B cell (primary cell): ENCODE results near the gene DKK1. TPM values are rescaled to one million over a fixed set of nuclear protein-coding genes. Genes with fewer than 3 reads are reported as not detected.

ENCODE experiments used
- ATAC-seq: fragments of 200-7000 bp; cut with Tn5 transposase; one replicate; pipeline ENCODE4 v1.10.0; 2021; ENCODE audit warnings: low read depth, mild to moderate bottlenecking, moderate number of reproducible peaks, moderate library complexity
- CTCF ChIA-PET: fragments of 350-600 bp; sonication (Branson Sonifier 250); formaldehyde crosslinking; loops from one replicate; lab custom pipeline; 2021; ENCODE audit warnings: antibody characterized with exemption, inconsistent platforms; lab: Charles Lee
- POLR2A ChIA-PET: fragments of 350-600 bp; sonication (Branson Sonifier 250); formaldehyde crosslinking; loops from one replicate; lab custom pipeline; 2021; ENCODE audit warnings: antibody characterized with exemption; lab: Charles Lee
- DNase-seq: peaks from one replicate; pipeline ENCODE4 v3.0.0; 2013
- H2AFZ ChIP-seq: 2 replicates; pipeline ENCODE4 v1.6.1; 2012; ENCODE audit warnings: mild to moderate bottlenecking, low read depth, low read length; ENCODE audit not compliant: insufficient read depth, poor library complexity, severe bottlenecking
- H3K27ac ChIP-seq, 2 donors: 1 replicate in 1 of 2; 2 replicates in 1 of 2; pipeline ENCODE4 v1.5.1; 2012 to 2013; ENCODE audit warnings: low read length in 2 of 2, mild to moderate bottlenecking in 2 of 2, moderate library complexity in 1 of 2
- H3K27me3 ChIP-seq, 4 experiments: fragments of 200-600 bp in 1 of 4; sonication (generic) in 1 of 4; replicated peaks in 1 of 4; 1 replicate in 2 of 4; 2 replicates in 2 of 4; pipeline versions ENCODE4 v1.6.1 to v1.7.0; 2013 to 2016; ENCODE audit warnings: low read length in 3 of 4, mild to moderate bottlenecking in 2 of 4, mixed read lengths in 1 of 4, moderate library complexity in 1 of 4; ENCODE audit not compliant: insufficient read depth in 4 of 4, control insufficient read depth in 3 of 4; ENCODE audit errors: control extremely low read depth in 1 of 4
- H3K36me3 ChIP-seq, 2 experiments: replicated peaks in 1 of 2; 1 replicate in 1 of 2; 2 replicates in 1 of 2; pipeline versions ENCODE4 v1.6.1 to v1.7.1; 2013; ENCODE audit warnings: low read length in 1 of 2; ENCODE audit not compliant: insufficient read depth in 2 of 2, control insufficient read depth in 1 of 2; ENCODE audit errors: control extremely low read depth in 1 of 2, extremely low read depth in 1 of 2
- H3K4me1 ChIP-seq, 2 donors: fragments of 200-600 bp in 1 of 2; sonication (generic) in 1 of 2; 1 replicate in 1 of 2; 2 replicates in 1 of 2; pipeline versions ENCODE4 v1.5.1 to v1.6.1; 2013 to 2017; ENCODE audit warnings: low read length in 2 of 2; ENCODE audit not compliant: control insufficient read depth in 2 of 2, insufficient read depth in 2 of 2
- H3K4me2 ChIP-seq: replicated peaks from 2 replicates; pipeline ENCODE3; 2012; ENCODE audit warnings: mild to moderate bottlenecking, low read depth, low read length; ENCODE audit not compliant: poor library complexity, severe bottlenecking
- H3K4me3 ChIP-seq, 5 experiments: fragments of 200-600 bp in 1 of 5; sonication (generic) in 1 of 5; 1 replicate in 3 of 5; 2 replicates in 2 of 5; pipeline versions ENCODE4 v1.5.1 to v1.7.0; 2011 to 2016; ENCODE audit warnings: low read length in 4 of 5, mild to moderate bottlenecking in 4 of 5, low read depth in 2 of 5, control low read depth in 1 of 5, moderate library complexity in 1 of 5; ENCODE audit not compliant: insufficient read depth in 1 of 5; ENCODE audit errors: control extremely low read depth in 1 of 5, extremely low read depth in 1 of 5
- H3K79me2 ChIP-seq: fragments of 200-600 bp; sonication (generic); one replicate; pipeline ENCODE4 v1.6.0; 2016; ENCODE audit warnings: low read length; ENCODE audit not compliant: control insufficient read depth, insufficient read depth
- H3K9ac ChIP-seq: fragments of 200-600 bp; sonication (generic); 2 replicates; pipeline ENCODE4 v1.6.1; 2017; ENCODE audit warnings: mild to moderate bottlenecking, low read length, moderate library complexity
- H3K9me3 ChIP-seq, 3 donors: one replicate each; pipeline versions ENCODE4 v1.6.1 to v1.7.1; 2013; ENCODE audit warnings: low read length in 2 of 3; ENCODE audit not compliant: control insufficient read depth in 2 of 3, insufficient read depth in 1 of 3; ENCODE audit errors: control extremely low read depth in 1 of 3
- H4K20me1 ChIP-seq: 2 replicates; pipeline ENCODE4 v1.6.0; 2012; ENCODE audit warnings: mild to moderate bottlenecking, low read length; ENCODE audit not compliant: insufficient read depth, control insufficient read depth, poor library complexity, severe bottlenecking
- H3K27ac Mint-ChIP-seq: one replicate; pipeline ENCODE4 v1.8.0; 2021; ENCODE audit warnings: mixed read lengths
- H3K27me3 Mint-ChIP-seq: one replicate; pipeline ENCODE4 v1.8.0; 2021; ENCODE audit warnings: mixed read lengths
- H3K4me1 Mint-ChIP-seq: one replicate; pipeline ENCODE4 v1.8.0; 2021; ENCODE audit warnings: mixed read lengths
- H3K4me3 Mint-ChIP-seq: one replicate; pipeline ENCODE4 v1.8.0; 2021; ENCODE audit warnings: mixed read lengths
- H3K9me3 Mint-ChIP-seq: one replicate; pipeline ENCODE4 v1.8.0; 2022; ENCODE audit warnings: mixed read lengths; ENCODE audit not compliant: insufficient read depth
- EZH2 ChIP-seq: IDR thresholded peaks from 2 replicates; pipeline ENCODE4 v1.6.1; 2012; ENCODE audit warnings: borderline replicate concordance, low read depth, mild to moderate bottlenecking, moderate library complexity, low read length; ENCODE audit not compliant: insufficient read depth, poor library complexity, severe bottlenecking
- WGBS: methylation state at CpG from one replicate; pipeline ENCODE4 v1.1.5; 2013; ENCODE audit warnings: missing lambda C conversion rate; ENCODE audit not compliant: insufficient coverage; 5-methylcytosine and 5-hydroxymethylcytosine counted together
- intact Hi-C: fragments of 100-400 bp; cut with micrococcal nuclease; formaldehyde crosslinking; loops from one replicate; pipeline ENCODE4 v1.10.0; 2022
- polyA plus RNA-seq: library from polyadenylated mRNA; depleted of rRNA; stranded (reverse); fragments of >200 nt; gene quantifications from 2 replicates; pipeline ENCODE4 v1.2.3, GENCODE V29; 2012
- total RNA-seq, 2 donors: library from RNA; stranded (reverse); fragments of 120-200 nt in 1 of 2; gene quantifications; 1 replicate in 1 of 2; 2 replicates in 1 of 2; pipeline versions ENCODE4 v1.2.3 to v1.2.4, GENCODE V29; 2013 to 2022
- TF ChIP-seq, protein P1 (sequence below): fragments of 200-600 bp; IDR thresholded peaks from one replicate; pipeline ENCODE4 v1.8.0; 2022; ENCODE audit warnings: antibody characterized with exemption, mild to moderate bottlenecking

The DKK1 gene
- total and polyA plus RNA-seq, 2 donors (not counting 1 experiment from before 2014, with no cell fraction given), result not detected

DNA sequence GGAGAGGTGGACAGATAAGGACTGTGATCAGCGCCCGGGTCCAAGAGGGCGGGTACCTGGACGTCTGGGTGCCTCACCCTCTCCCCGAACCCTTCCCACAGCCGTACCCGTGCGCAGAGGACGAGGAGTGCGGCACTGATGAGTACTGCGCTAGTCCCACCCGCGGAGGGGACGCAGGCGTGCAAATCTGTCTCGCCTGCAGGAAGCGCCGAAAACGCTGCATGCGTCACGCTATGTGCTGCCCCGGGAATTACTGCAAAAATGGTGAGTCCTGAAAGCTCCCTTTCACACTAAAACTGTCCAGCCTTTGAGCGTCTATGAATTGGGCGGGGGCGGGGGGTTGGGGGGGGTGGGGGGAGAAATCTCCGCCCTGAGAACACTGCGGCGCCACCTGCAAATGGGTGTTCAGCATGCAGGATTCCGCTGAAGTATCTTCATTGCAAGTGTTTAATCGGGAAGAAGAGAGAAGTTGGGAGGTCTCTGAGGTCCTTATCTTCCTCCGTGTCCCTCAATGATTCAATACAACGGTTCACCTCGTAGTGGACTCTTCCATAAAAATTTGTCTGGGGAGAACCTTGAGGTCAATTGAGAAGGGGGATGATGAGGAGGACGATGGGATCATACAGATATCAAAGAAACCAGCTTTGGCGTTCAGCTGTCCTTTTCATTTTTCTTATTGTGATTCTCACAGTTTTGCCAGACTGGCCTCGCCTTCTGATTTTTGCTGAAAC, 906 bp downstream of the DKK1 start:
- ATAC-seq, result peak; percentile 32
- Histone ChIP-seq H3K9ac (peak overlapping the region; percentile 58), H3K27me3 (peaks cover 0 to 19% (median 14%) of the 10 kb centered on the region in 4 experiments), H3K4me2 (peak overlapping the region; percentile 88), H2AFZ (peak overlapping the region; percentile 74), H4K20me1 (no peaks in the 10 kb centered on the region), H3K9me3 (no peaks in the 10 kb centered on the region), H3K79me2 (no peaks in the 10 kb centered on the region), H3K27ac (no peak overlapping the region), H3K4me1 (peaks cover 18 to 21% of the 10 kb centered on the region in 2 donors), H3K36me3 (no peaks in the 10 kb centered on the region), H3K4me3 (peak overlapping the region in 4 of 5 experiments; percentile 19 to 58 (median 56))
- CTCF ChIA-PET, result interaction anchor here (1.0 kb wide), 1 partner anchor 8 kb away, joined by 3 read pairs; no protein-coding TSS in a partner anchor
- WGBS, result 16% methylated on average over 23 of the region's 36 CpGs
- TF ChIP-seq EZH2, result no peak
- TF ChIP-seq, protein P1, sequence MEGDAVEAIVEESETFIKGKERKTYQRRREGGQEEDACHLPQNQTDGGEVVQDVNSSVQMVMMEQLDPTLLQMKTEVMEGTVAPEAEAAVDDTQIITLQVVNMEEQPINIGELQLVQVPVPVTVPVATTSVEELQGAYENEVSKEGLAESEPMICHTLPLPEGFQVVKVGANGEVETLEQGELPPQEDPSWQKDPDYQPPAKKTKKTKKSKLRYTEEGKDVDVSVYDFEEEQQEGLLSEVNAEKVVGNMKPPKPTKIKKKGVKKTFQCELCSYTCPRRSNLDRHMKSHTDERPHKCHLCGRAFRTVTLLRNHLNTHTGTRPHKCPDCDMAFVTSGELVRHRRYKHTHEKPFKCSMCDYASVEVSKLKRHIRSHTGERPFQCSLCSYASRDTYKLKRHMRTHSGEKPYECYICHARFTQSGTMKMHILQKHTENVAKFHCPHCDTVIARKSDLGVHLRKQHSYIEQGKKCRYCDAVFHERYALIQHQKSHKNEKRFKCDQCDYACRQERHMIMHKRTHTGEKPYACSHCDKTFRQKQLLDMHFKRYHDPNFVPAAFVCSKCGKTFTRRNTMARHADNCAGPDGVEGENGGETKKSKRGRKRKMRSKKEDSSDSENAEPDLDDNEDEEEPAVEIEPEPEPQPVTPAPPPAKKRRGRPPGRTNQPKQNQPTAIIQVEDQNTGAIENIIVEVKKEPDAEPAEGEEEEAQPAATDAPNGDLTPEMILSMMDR, result no peak
- no peak overlapping the region for H3K27ac Mint-ChIP-seq
- POLR2A ChIA-PET, result no interaction called here
- DNase-seq, result peak; percentile 3
- intact Hi-C loops, result no loop called here
- H3K4me3 Mint-ChIP-seq, result peak overlapping the region; percentile 83
- peaks cover 20% of the 10 kb centered on the region for H3K4me1 Mint-ChIP-seq
- no peaks in the 10 kb centered on the region for H3K9me3 Mint-ChIP-seq
- H3K27me3 Mint-ChIP-seq, result peaks cover 50% of the 10 kb centered on the region

DNA sequence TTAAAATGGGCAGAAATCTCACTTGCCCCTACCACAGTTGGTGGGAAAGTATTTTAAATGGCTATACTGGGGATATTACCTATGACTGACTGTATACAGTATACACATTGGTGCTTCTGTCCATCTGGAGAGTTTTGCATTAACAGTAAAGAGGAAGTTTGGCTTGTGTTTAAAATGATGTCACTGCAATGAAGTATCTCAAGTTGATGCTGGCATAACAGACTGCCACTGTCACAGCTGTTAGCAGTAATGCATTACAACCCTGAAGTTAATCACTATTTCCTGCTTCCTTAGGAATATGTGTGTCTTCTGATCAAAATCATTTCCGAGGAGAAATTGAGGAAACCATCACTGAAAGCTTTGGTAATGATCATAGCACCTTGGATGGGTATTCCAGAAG, 1.9 kb downstream of the DKK1 start:
- H3K36me3 ChIP-seq, result no peaks in the 10 kb centered on the region
- no peak overlapping the region for H3K27ac ChIP-seq
- ATAC-seq, result no peak
- CTCF ChIA-PET, result interaction anchor here (1.0 kb wide), 1 partner anchor 9 kb away, joined by 3 read pairs; no protein-coding TSS in a partner anchor
- H3K27me3 Mint-ChIP-seq, result peaks cover 45% of the 10 kb centered on the region
- H2AFZ ChIP-seq, result no peak overlapping the region
- H3K4me1 ChIP-seq, result peaks cover 18 to 21% of the 10 kb centered on the region in 2 donors
- no peaks in the 10 kb centered on the region for H3K79me2 ChIP-seq
- H3K4me3 ChIP-seq, result no peak overlapping the region
- no peak overlapping the region for H3K9ac ChIP-seq
- no peak overlapping the region for H3K4me2 ChIP-seq
- H3K4me3 Mint-ChIP-seq, result peak overlapping the region; percentile 24
- intact Hi-C loops, result no loop called here
- no CpG with 5 or more reads among the region's 1 CpG for WGBS
- no peaks in the 10 kb centered on the region for H3K9me3 Mint-ChIP-seq
- no peaks in the 10 kb centered on the region for H3K9me3 ChIP-seq
- H3K27me3 ChIP-seq, result peaks cover 0 to 19% (median 13%) of the 10 kb centered on the region in 4 experiments
- H4K20me1 ChIP-seq, result no peaks in the 10 kb centered on the region
- H3K27ac Mint-ChIP-seq, result no peak overlapping the region
- TF ChIP-seq EZH2, result no peak
- TF ChIP-seq, protein P1, result no peak
- POLR2A ChIA-PET, result no interaction called here
- H3K4me1 Mint-ChIP-seq, result peaks cover 20% of the 10 kb centered on the region
- peak; percentile 3 for DNase-seq
